ENCODE data around the gene CDK1. TPM values are rescaled to one million over a fixed set of nuclear protein-coding genes. Genes with fewer than 3 reads are reported as not detected.

The CDK1 gene
- total and polyA plus RNA-seq, 2 of the 8 experiments (the other 6 are each of a cell fraction or from before 2014, with no cell fraction given): 29.4 to 111 TPM

DNA sequence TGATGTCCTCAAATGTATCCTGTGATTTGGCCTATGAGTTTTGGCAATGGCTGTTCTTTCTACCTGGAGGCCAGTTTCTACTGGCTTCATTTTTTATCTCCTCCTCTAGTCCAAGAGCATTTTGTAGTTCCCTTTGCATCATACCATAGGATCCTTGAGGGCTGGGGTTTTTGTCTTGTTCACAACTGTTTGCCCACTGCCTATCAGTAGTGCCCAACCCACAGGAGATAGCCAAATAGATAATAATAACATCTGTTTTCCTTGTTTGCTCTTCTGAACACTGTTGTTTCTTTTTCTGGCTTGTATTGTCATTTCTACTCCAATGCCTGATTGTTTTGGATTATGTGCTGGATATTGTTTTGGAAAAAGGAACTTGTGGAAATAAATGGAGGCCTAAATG lies 3.4 kb downstream of the CDK1 start:
- no peaks in the 10 kb centered on the region for H3K79me1 ChIP-seq (ENCODE audit: low read depth, low read length)
- no peaks in the 10 kb centered on the region for H3K27me3 ChIP-seq (replicated peaks in 1 of 4; ENCODE audit: control insufficient read depth in 3 of 4, extremely low read depth in 1 of 4, insufficient read depth in 3 of 4, low read length in 3 of 4)
- H3K23me2 ChIP-seq (ENCODE audit: low read depth, low read length): no peaks in the 10 kb centered on the region
- no peaks in the 10 kb centered on the region for H3K9me3 ChIP-seq (ENCODE audit: insufficient read depth in 2 of 2, low read depth in 1 of 2, low read length in 1 of 2)
- no peak overlapping the region for H2AFZ ChIP-seq (ENCODE audit: low read length)
- no peak overlapping the region for H4K8ac ChIP-seq (ENCODE audit: extremely low read depth, insufficient read depth, low read length)
- H3K4ac ChIP-seq (replicated peaks; ENCODE audit: insufficient read length, low read depth, low read length): no peak overlapping the region
- peaks cover 2 to 9% of the 10 kb centered on the region in 2 experiments for H4K20me1 ChIP-seq (replicated peaks in 1 of 2; ENCODE audit: control insufficient read depth in 1 of 2, insufficient read depth in 2 of 2, low read length in 2 of 2)
- DNase-seq (ENCODE audit: low read depth in 1 of 2, low spot score in 2 of 2): no peak
- no peak overlapping the region for H3K56ac ChIP-seq (replicated peaks; ENCODE audit: insufficient read length, low read depth, low read length)
- no peak overlapping the region for H3K18ac ChIP-seq (ENCODE audit: extremely low read depth, low read length)
- H4K5ac ChIP-seq (ENCODE audit: insufficient read length, low read depth, low read length): no peak overlapping the region
- no peak overlapping the region for H2BK120ac ChIP-seq (replicated peaks; ENCODE audit: low read depth, low read length)
- peaks cover 0 to 8% (median under 1%) of the 10 kb centered on the region in 4 experiments; a peak in 2 of 7 replicates for H3K4me1 ChIP-seq (replicated peaks in 1 of 4; ENCODE audit: control insufficient read depth in 3 of 4, insufficient read depth in 4 of 4, low read length in 3 of 4)
- CTCF ChIA-PET (ENCODE audit: partially characterized antibody): interaction anchor here (0.8 kb wide), 1 partner anchor 19 kb away, joined by 3 read pairs; no protein-coding TSS in a partner anchor
- no peak overlapping the region for H3K9ac ChIP-seq (replicated peaks in 1 of 4; ENCODE audit: extremely low read depth in 1 of 4, low read depth in 3 of 4, low read length in 3 of 4)
- H3K36me3 ChIP-seq (ENCODE audit: control insufficient read depth in 2 of 4, insufficient read depth in 4 of 4, low read length in 3 of 4): peaks cover 0 to 64% (median 19%) of the 10 kb centered on the region in 4 experiments; a peak in 6 of 8 replicates
- no peak overlapping the region for H3K14ac ChIP-seq (ENCODE audit: insufficient read length)
- no peak overlapping the region for H2BK20ac ChIP-seq (ENCODE audit: low read length)
- 0 out of 2 replicates have a peak overlapping the region, but pooled peaks have one; percentile 8 for H3K27ac ChIP-seq (ENCODE audit: low read depth, low read length)
- FAIRE-seq: no peak
- peaks cover 19 to 81% of the 10 kb centered on the region in 2 experiments; a peak in 3 of 4 replicates for H3K79me2 ChIP-seq (ENCODE audit: control insufficient read depth in 1 of 2, insufficient read depth in 2 of 2, low read length in 2 of 2)
- H2AK5ac ChIP-seq (ENCODE audit: low read depth, low read length): no peak overlapping the region
- POLR2A ChIA-PET (ENCODE audit: partially characterized antibody): no interaction called here
- no peak overlapping the region for H2BK15ac ChIP-seq (ENCODE audit: low read length)
- H3K4me2 ChIP-seq (ENCODE audit: insufficient read depth in 1 of 2, low read depth in 2 of 2, low read length in 2 of 2): peak overlapping the region; percentile 18 to 61; a peak in 3 of 4 replicates
- no peak overlapping the region for H2BK5ac ChIP-seq (ENCODE audit: low read depth, low read length)
- no peak overlapping the region for H3K23ac ChIP-seq (ENCODE audit: insufficient read length)
- no peak overlapping the region for H2BK12ac ChIP-seq (ENCODE audit: low read depth, low read length)
- no peak overlapping the region for H4K91ac ChIP-seq (replicated peaks; ENCODE audit: insufficient read length, low read length)
- H3K4me3 ChIP-seq (ENCODE audit: extremely low read depth in 1 of 4, insufficient read depth in 2 of 4, low read depth in 3 of 4, low read length in 4 of 4): peak overlapping the region in 1 of 4 experiments; percentile 22; a peak in 1 of 8 replicates
- TF ChIP-seq SIX5 (IDR thresholded peaks at IDR 0.05; ENCODE audit: low read depth, low read length): no peak
- TF ChIP-seq CHD2 (IDR thresholded peaks at IDR 0.05; ENCODE audit: low read length): no peak
- TF ChIP-seq KDM4A (IDR thresholded peaks at IDR 0.05; ENCODE audit: low read depth, low read length, severe bottlenecking): no peak
- no peak for TF ChIP-seq POLR2AphosphoS5 (IDR thresholded peaks at IDR 0.05; ENCODE audit: low read depth, low read length)
- TF ChIP-seq YY1 (IDR thresholded peaks at IDR 0.05; ENCODE audit: low read depth, low read length): no peak
- TF ChIP-seq BACH1 (IDR thresholded peaks at IDR 0.05; ENCODE audit: low read length): no peak
- no peak for TF ChIP-seq FOSL1 (IDR thresholded peaks at IDR 0.05; ENCODE audit: insufficient read depth, low read depth, low read length)
- no peak for TF ChIP-seq ATF2 (IDR thresholded peaks at IDR 0.05; ENCODE audit: low read length)
- TF ChIP-seq CEBPB (IDR thresholded peaks at IDR 0.05; ENCODE audit: low read depth, low read length): no peak
- no peak for TF ChIP-seq HDAC2 (IDR thresholded peaks at IDR 0.05; ENCODE audit: borderline replicate concordance in 1 of 2, low read depth in 2 of 2, low read length in 2 of 2)
- no peak for TF ChIP-seq SRF (IDR thresholded peaks at IDR 0.05; ENCODE audit: low read depth, low read length)
- TF ChIP-seq MAFK (IDR thresholded peaks at IDR 0.05; ENCODE audit: low read depth, low read length): no peak

Measured in H1 (cell line).